HG03521 (cell line): Measurements from ENCODE around the gene WWC2.

Source experiments
- ATAC-seq: cut with Tn5 transposase; IDR thresholded peaks from one replicate; pipeline ENCODE4 v1.9.1; 2021; ENCODE audit warnings: mild to moderate bottlenecking, moderate library complexity; ENCODE audit not compliant: unreplicated experiment

WWC2 gene

GRCh38 chr4:183197140-183197539 lies 98.1 kb downstream of the WWC2 start:
- no peak for ATAC-seq

- no peak for ATAC-seq
Measured at GRCh38 chr4:183200453-183200852, 101.4 kb downstream of the WWC2 start.

- ATAC-seq: no peak
Measured at GRCh38 chr4:183201331-183201730, 102.3 kb downstream of the WWC2 start.

DNA sequence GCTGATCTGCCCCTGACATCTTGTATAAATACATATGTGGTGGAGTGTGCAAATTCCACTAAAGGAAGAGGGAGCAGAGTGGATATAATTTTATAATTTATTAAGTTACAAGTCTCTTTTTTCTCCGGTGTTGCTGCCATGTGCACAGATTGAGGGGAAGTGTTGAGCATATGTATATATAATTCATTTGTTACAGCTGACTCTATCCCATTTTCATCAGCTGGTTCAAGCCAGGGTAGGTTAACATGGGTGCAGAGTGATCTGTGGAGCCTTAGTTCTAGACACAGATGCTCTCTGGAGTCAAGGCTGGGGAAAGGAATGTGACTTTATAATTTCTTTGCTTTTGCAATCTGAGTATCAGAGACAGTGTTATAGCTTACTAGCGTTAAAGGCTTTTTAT lies 103.5 kb downstream of the WWC2 start:
- ATAC-seq: no peak

DNA sequence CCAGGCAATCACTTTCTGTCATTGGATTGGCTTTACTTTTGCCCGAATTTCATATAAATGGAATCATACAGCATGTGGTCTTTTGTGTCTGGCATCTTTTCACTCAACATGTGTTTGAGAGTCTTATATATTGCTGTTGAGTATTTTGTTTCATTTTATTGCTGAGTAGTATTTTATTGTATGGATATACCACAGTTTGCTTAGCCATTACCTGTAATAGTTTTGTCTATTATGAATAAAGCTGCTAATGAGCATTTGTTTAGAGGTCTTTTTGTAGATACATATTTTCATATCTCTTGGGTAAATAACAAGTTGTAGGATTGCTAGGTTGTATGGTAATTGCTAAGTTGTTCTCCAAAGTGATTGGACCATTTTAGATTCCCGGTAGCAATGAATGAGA lies 105.7 kb downstream of the WWC2 start:
- no peak for ATAC-seq

- no peak for ATAC-seq
Measured at GRCh38 chr4:183205193-183205592, 106.1 kb downstream of the WWC2 start.

DNA sequence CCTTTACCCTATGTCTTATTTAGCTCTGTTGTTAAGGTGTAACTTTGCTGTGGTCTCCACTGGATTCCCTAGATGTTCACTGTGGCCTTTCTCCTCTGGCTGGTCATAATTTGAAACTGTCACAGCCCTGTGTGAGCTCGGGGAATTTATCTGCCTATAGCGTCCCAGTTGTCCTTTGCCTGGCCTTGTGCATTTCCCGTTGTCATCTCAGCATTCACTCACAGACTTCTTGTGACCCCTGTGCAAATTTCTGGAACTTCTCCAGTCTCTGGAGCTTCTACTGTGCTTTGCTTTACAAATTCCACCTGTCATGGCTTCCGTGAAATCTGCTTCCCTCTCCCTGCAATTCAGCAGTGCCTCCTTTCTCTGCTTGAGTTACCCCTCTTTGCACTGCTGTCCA lies 106.7 kb downstream of the WWC2 start:
- no peak for ATAC-seq

DNA sequence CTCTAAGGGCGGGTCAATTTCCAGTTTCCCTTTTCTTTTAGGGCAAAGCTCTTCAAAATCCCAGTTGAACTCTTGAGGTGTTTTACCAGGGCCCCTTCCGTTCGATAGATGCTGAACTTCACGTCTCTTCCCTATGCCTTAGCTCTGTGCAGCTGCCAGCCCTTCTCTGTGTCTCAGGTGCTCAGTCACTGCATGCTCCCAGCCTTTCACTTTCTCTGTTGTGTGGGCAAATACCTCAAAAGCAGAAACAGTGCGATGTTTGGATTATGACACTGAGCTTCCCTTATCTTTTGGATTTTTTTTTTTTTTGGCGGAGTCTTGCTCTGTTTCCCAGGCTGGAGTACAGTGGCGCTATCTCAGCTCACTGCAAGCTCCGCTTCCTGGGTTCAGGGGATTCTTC lies 112.5 kb downstream of the WWC2 start:
- ATAC-seq: no peak

DNA sequence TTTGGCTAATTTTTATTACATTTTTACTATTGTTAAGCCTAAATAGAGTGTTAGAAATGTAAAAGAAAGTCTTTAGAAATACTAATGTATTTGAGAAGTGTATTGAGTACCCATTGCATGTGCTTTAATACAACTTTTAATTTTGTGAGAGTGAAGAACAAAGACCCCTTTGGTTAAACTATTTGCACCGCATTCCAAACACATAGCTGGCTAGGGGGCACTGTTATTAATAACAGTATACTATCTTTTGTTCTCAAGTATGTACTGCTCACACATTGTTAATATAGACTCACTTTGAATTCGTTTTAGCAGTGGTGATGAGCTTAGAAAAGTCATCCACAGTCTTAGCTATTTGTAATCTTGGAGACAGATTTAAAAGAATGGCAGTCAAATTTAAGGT lies 114.9 kb downstream of the WWC2 start:
- ATAC-seq: no peak

- no peak for ATAC-seq
Measured at GRCh38 chr4:183214912-183215488, 115.9 kb downstream of the WWC2 start.

GRCh38 chr4:183220236-183220635 lies 121.2 kb downstream of the WWC2 start:
- no peak for ATAC-seq

- ATAC-seq: no peak
Measured at GRCh38 chr4:183223053-183223452, 124.0 kb downstream of the WWC2 start.

- ATAC-seq: no peak
Measured at GRCh38 chr4:183229397-183229796, 130.3 kb downstream of the WWC2 start.

DNA sequence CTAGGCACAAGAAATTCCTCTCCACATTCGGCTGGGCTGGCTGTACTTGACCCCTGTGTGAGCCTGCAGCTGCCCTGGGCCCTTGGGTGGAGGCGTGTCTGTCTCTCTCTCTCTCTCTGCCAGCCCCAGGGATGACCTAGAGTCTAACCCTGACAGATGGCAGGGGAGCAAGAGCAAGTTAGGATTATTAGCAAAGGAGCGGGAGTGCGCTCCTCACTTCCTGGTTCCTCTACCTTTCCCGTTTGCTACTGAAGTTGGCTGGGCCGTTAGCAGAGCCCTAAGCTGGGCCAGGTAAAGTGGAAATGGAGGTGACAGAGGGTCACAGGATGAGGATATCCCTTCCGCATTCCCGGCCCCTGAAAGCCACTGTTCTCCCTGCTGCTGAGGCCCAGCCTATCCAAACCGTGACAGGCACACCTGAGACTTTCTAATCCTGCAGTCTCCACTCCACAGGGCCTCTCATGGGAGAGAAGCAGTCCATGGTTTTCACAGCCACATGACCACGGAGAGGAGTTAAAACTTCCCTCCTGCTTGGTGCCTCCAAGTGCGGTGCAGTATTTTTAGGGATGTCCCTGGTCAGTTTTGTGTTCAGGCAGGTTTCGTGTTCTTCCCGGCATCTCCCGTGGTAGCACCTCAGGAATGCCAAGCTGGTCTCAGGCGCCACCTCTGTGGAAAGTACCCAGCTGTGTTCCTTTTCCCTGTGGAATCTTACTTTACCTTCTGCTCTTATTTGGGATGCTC lies 141.7 kb downstream of the WWC2 start:
- no peak for ATAC-seq

DNA sequence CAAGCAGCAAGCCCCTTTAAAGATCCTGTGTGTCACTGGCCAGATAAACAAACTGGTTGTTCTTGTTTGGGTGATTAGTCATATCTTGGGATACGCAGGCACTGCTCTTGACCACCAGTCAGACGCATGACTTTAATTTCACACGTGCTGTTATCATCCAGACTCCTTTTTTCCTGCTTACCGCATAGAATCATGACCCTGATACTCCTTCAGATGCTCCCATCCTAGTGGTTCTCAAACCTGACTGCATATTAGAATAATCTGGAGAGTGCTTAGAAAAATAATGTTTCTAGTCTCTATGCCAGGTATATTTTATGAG lies 142.2 kb downstream of the WWC2 start:
- ATAC-seq: no peak

DNA sequence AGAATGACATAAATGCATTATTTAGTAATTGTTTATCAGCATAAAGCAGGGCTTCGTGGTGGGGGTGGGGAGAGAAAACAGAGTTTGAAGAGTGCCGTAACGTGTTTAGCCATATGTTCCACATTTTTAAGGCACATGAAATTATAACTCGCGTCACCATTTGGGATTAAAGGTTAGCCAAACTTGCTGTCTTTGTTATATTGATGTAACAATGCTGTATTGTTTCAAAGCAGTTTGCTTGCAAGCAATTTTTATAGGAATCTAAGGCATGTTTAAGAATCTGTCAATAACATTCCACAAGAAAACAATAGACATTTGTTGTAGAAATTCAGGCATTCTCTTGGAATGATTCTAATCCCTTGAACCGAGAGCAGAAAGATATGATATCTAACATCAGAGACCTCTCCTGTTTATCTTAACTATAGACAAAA lies 142.7 kb downstream of the WWC2 start:
- no peak for ATAC-seq

- ATAC-seq: no peak
Measured at GRCh38 chr4:183242291-183242690, 143.2 kb downstream of the WWC2 start.

DNA sequence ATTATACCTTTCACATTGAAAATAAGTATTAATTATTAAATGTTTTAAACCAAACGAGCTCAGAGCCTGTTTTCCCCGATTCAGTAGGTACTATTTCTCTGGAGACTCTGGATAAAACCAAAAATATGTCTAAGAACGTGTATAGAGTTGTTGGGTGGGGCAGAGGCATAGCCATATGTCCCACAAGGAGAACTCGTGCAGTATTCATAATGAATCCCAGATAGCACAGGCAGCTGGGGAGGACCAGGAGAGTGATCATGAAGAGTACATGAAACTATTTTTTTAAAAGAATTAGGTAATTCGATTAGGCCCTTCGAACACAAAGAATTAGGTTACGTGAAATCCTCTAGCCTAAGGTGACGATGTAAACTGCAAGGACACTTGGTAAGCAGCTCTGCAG lies 145.0 kb downstream of the WWC2 start:
- no peak for ATAC-seq

- no peak for ATAC-seq
Measured at GRCh38 chr4:183244506-183244905, 145.4 kb downstream of the WWC2 start.

GRCh38 chr4:183248201-183248600 lies 149.1 kb downstream of the WWC2 start:
- no peak for ATAC-seq

- no peak for ATAC-seq
Measured at GRCh38 chr4:183249854-183250253, 150.8 kb downstream of the WWC2 start.

GRCh38 chr4:183250831-183251230 lies 151.8 kb downstream of the WWC2 start:
- no peak for ATAC-seq

DNA sequence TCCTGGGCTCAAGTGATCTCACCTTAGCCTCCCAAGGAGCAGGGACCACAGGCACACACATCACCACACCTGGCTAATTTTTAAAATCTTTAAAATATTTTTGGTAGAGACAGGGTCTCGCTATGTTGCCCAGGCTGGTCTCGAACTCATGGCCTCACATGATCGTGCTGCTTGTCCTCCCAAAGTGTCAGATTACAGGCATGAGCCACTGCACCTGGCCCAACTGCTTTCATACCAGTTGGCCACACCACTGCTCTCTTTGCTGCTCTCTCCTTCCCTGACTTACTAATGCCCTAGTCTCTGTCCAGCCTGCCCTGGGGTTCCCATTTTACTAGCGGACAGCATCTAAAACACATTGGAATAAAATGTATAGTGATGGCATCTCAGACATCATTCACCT lies 153.9 kb downstream of the WWC2 start:
- no peak for ATAC-seq
